HG03103 (cell line): ENCODE measurements around the gene PCAT7.
"Not testable (repeated sequence)": the region's sequence is repeated elsewhere in the genome, so short reads cannot be mapped to it uniquely, and the experiment has no call there.

Source experiments
- ATAC-seq: cut with Tn5 transposase; IDR thresholded peaks from one replicate; pipeline ENCODE4 v1.9.1; 2021; ENCODE audit warnings: low read depth; ENCODE audit not compliant: unreplicated experiment

PCAT7 gene

GRCh38 chr9:94554439-94555331, at the start of gene PCAT7:
PCAT7 (plus strand) TSS chr9:94555083.
- ATAC-seq: no peak

- not testable (repeated sequence) for ATAC-seq
These were observed 48.5 kb upstream of the PCAT7 start for GRCh38 chr9:94506370-94506769.

- no peak for ATAC-seq
These were observed 47.2 kb upstream of the PCAT7 start for GRCh38 chr9:94507531-94508258.

GRCh38 chr9:94511134-94511954, 43.5 kb upstream of the PCAT7 start:
- ATAC-seq: no peak

GRCh38 chr9:94511955-94512265, 43.0 kb upstream of the PCAT7 start:
- ATAC-seq: no peak

- no peak for ATAC-seq
These were observed 40.2 kb upstream of the PCAT7 start for GRCh38 chr9:94514722-94515121.

GRCh38 chr9:94517254-94517653, 37.6 kb upstream of the PCAT7 start:
- ATAC-seq: no peak

GRCh38 chr9:94525396-94526035, 29.4 kb upstream of the PCAT7 start:
- ATAC-seq: no peak

GRCh38 chr9:94526271-94526670, 28.6 kb upstream of the PCAT7 start:
- ATAC-seq: no peak

- ATAC-seq: no peak
These were observed 27.9 kb upstream of the PCAT7 start for GRCh38 chr9:94526951-94527350.

- no peak for ATAC-seq
These were observed 26.0 kb upstream of the PCAT7 start for GRCh38 chr9:94528886-94529285.

GRCh38 chr9:94533155-94533554, 21.7 kb upstream of the PCAT7 start:
- no peak for ATAC-seq

- ATAC-seq: no peak
These were observed 21.3 kb upstream of the PCAT7 start for GRCh38 chr9:94533601-94534000.

- ATAC-seq: no peak
These were observed 20.0 kb upstream of the PCAT7 start for GRCh38 chr9:94534901-94535300.

GRCh38 chr9:94538908-94539307, 16.0 kb upstream of the PCAT7 start:
- no peak for ATAC-seq

- not testable (repeated sequence) for ATAC-seq
These were observed 10.5 kb upstream of the PCAT7 start for GRCh38 chr9:94544335-94544734.

- ATAC-seq: no peak
These were observed 8.9 kb upstream of the PCAT7 start for GRCh38 chr9:94545940-94546339.

GRCh38 chr9:94553029-94553938, 1.6 kb upstream of the PCAT7 start:
- ATAC-seq: no peak

GRCh38 chr9:94554078-94554438, 825 bp upstream of the PCAT7 start:
- ATAC-seq: no peak

GRCh38 chr9:94557376-94557775, 2.5 kb downstream of the PCAT7 start:
- no peak for ATAC-seq
